Measurements from ENCODE around the gene IDS. TPM values are rescaled to one million over a fixed set of nuclear protein-coding genes. Genes with fewer than 3 reads are reported as not detected.

The IDS gene
- total and polyA plus RNA-seq, 2 donors from 2014 or later: 19.6 to 85.8 TPM

DNA sequence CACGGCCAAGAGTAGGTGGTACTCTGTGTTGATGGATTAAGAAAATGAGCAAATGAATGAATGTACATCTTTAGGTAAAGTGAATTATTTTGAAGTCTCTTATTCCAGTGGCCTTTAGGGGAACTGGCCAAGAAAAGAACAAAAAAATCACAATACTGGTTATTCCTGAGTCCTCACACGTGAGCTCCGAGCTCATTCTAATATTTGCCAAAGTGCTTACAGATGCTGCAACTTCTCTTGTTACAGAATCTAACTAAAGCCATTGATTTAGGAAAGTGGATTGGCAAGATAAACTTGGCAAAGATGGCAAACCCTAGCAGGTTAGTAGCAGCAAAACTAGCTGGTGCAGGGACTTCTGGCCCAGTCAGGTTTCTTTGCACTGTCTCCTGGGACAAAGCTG lies 37.6 kb downstream of the IDS start:
- Histone ChIP-seq H3K4me1 (ENCODE audit: control insufficient read depth in 2 of 3, insufficient read depth in 2 of 3, low read depth in 1 of 3, low read length in 3 of 3) (no peaks in the 10 kb centered on the region), H3K9me3 (ENCODE audit: control insufficient read depth in 2 of 3, insufficient read depth in 1 of 3, low read length in 3 of 3) (no peaks in the 10 kb centered on the region), H3K36me3 (ENCODE audit: control insufficient read depth in 2 of 3, insufficient read depth in 3 of 3, low read length in 3 of 3) (no peaks in the 10 kb centered on the region), H3K4me3 (ENCODE audit: low read length in 3 of 3) (no peak overlapping the region), H3K9ac (ENCODE audit: low read length in 3 of 3) (no peak overlapping the region), H3K27me3 (ENCODE audit: control insufficient read depth, insufficient read depth, low read length) (no peaks in the 10 kb centered on the region), H3K27ac (ENCODE audit: low read depth in 2 of 2, low read length in 2 of 2) (no peak overlapping the region)
- DNase-seq (no peak), FAIRE-seq (no peak)
- intact Hi-C loops (cut with DNase I): no loop called here
- TF ChIP-seq, protein P1, sequence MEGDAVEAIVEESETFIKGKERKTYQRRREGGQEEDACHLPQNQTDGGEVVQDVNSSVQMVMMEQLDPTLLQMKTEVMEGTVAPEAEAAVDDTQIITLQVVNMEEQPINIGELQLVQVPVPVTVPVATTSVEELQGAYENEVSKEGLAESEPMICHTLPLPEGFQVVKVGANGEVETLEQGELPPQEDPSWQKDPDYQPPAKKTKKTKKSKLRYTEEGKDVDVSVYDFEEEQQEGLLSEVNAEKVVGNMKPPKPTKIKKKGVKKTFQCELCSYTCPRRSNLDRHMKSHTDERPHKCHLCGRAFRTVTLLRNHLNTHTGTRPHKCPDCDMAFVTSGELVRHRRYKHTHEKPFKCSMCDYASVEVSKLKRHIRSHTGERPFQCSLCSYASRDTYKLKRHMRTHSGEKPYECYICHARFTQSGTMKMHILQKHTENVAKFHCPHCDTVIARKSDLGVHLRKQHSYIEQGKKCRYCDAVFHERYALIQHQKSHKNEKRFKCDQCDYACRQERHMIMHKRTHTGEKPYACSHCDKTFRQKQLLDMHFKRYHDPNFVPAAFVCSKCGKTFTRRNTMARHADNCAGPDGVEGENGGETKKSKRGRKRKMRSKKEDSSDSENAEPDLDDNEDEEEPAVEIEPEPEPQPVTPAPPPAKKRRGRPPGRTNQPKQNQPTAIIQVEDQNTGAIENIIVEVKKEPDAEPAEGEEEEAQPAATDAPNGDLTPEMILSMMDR (IDR thresholded peaks at IDR 0.05; ENCODE audit: borderline replicate concordance, extremely low read depth, insufficient read depth): no peak

DNA sequence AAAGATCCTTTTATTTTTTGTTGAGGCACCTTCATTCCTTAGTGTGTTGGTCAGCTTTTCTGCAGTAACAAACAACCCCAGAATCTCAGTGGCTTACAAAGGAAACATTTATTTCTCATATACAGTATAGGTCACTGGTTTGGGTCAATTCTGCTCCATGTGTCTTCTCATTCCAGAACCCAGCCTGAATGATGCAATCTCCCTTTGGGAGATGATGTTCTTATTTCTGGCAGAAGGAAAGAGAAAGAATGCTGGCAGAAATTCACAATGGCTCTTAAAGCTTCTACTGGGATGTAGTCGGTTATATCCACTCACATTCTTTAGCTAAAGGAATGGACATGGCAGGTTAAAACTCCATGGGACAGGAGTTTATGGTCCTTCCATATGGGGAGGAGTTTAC lies 42.3 kb downstream of the IDS start:
- Histone ChIP-seq H3K4me1 (ENCODE audit: control insufficient read depth in 2 of 3, insufficient read depth in 2 of 3, low read depth in 1 of 3, low read length in 3 of 3) (no peaks in the 10 kb centered on the region), H3K27ac (ENCODE audit: low read depth in 2 of 2, low read length in 2 of 2) (no peak overlapping the region), H3K27me3 (ENCODE audit: control insufficient read depth, insufficient read depth, low read length) (no peaks in the 10 kb centered on the region), H3K9ac (ENCODE audit: low read length in 3 of 3) (no peak overlapping the region), H3K36me3 (ENCODE audit: control insufficient read depth in 2 of 3, insufficient read depth in 3 of 3, low read length in 3 of 3) (no peaks in the 10 kb centered on the region), H3K4me3 (ENCODE audit: low read length in 3 of 3) (no peak overlapping the region), H3K9me3 (ENCODE audit: control insufficient read depth in 2 of 3, insufficient read depth in 1 of 3, low read length in 3 of 3) (no peaks in the 10 kb centered on the region)
- TF ChIP-seq, protein P1 (IDR thresholded peaks at IDR 0.05; ENCODE audit: borderline replicate concordance, extremely low read depth, insufficient read depth): no peak
- no peak for DNase-seq
- intact Hi-C loops (cut with DNase I): no loop called here
- no peak for FAIRE-seq

DNA sequence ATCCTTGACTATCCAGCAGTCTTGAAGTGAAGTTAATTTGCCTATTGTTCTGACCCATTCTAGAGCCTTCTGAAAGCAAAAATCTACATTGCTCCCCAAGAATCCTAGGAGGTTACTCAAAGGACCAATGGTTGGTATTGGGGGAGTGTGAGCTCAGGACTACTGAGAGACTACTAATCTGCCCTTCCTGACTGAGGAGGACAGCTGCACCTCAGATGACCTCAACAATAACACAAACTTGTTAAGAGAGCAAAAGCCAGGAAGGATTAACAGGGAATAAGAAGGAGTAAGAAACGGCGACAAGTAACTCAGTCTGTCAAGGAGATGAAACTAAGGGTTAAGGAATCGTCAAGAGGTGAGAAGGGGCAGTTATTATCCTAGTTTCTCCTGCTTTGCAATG lies 43.4 kb downstream of the IDS start:
- TF ChIP-seq, protein P1 (IDR thresholded peaks at IDR 0.05; ENCODE audit: borderline replicate concordance, extremely low read depth, insufficient read depth): no peak
- no peak for DNase-seq
- no peak for FAIRE-seq
- Histone ChIP-seq H3K9me3 (ENCODE audit: control insufficient read depth in 2 of 3, insufficient read depth in 1 of 3, low read length in 3 of 3) (no peaks in the 10 kb centered on the region), H3K27ac (ENCODE audit: low read depth in 2 of 2, low read length in 2 of 2) (no peak overlapping the region), H3K27me3 (ENCODE audit: control insufficient read depth, insufficient read depth, low read length) (no peaks in the 10 kb centered on the region), H3K4me3 (ENCODE audit: low read length in 3 of 3) (no peak overlapping the region), H3K9ac (ENCODE audit: low read length in 3 of 3) (no peak overlapping the region), H3K4me1 (ENCODE audit: control insufficient read depth in 2 of 3, insufficient read depth in 2 of 3, low read depth in 1 of 3, low read length in 3 of 3) (no peaks in the 10 kb centered on the region), H3K36me3 (ENCODE audit: control insufficient read depth in 2 of 3, insufficient read depth in 3 of 3, low read length in 3 of 3) (no peaks in the 10 kb centered on the region)
- intact Hi-C loops (cut with DNase I): no loop called here

DNA sequence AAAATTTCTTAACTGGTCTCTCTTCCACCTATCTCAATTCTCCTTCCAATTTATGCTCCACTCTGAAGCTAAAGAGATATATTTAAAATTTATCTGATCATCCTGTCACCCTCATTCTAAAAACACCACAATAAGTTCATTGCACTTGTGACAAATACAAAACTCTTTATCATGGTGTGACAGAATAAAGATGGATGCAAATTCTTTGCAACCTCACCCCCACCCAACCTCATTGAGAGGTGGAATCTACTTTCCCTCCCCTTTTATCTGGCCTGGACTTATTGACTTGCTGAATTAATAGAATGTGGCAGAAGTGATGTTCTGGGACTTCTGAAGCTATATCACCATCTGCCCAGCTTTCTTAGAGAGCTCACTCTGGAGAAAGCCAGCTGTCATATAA lies 46.5 kb downstream of the IDS start:
- intact Hi-C loops (cut with DNase I): no loop called here
- no peak for FAIRE-seq

More for the DNA sequence above, 46.5 kb downstream of the IDS start:
- Histone ChIP-seq H3K36me3 (ENCODE audit: control insufficient read depth in 2 of 3, insufficient read depth in 3 of 3, low read length in 3 of 3) (no peaks in the 10 kb centered on the region), H3K9ac (ENCODE audit: low read length in 3 of 3) (no peak overlapping the region), H3K27me3 (ENCODE audit: control insufficient read depth, insufficient read depth, low read length) (no peaks in the 10 kb centered on the region), H3K4me3 (ENCODE audit: low read length in 3 of 3) (no peak overlapping the region), H3K27ac (ENCODE audit: low read depth in 2 of 2, low read length in 2 of 2) (no peak overlapping the region), H3K9me3 (ENCODE audit: control insufficient read depth in 2 of 3, insufficient read depth in 1 of 3, low read length in 3 of 3) (no peaks in the 10 kb centered on the region), H3K4me1 (ENCODE audit: control insufficient read depth in 2 of 3, insufficient read depth in 2 of 3, low read depth in 1 of 3, low read length in 3 of 3) (no peaks in the 10 kb centered on the region)
- DNase-seq: no peak
- TF ChIP-seq, protein P1 (IDR thresholded peaks at IDR 0.05; ENCODE audit: borderline replicate concordance, extremely low read depth, insufficient read depth): no peak

Data from kidney (tissue), 14 donors.